Stimulated activated CD4-positive, alpha-beta T cell treated with anti-CD3 and anti-CD28 coated beads, TNF-alpha, amount 100 ng/mL, for 24 hours (primary cell): ENCODE measurements around the gene HSF4.
"Not testable (repeated sequence)": the region's sequence is repeated elsewhere in the genome, so short reads cannot be mapped to it uniquely, and the experiment has no call there.

ENCODE experiments used
- DNase-seq, 3 experiments: peaks; one replicate each; pipeline ENCODE4 v3.0.0-alpha.2; 2020; ENCODE audit warnings: low read depth in 3 of 3

The HSF4 gene

GRCh38 chr16:67164599-67165061 lies at the start of gene HSF4:
Gene HSF4 (plus strand): TSS chr16:67164745. CDS start chr16:67164812, 67 bp downstream.
- DNase-seq = no peak

GRCh38 chr16:67114793-67115192 lies 49.8 kb upstream of the HSF4 start:
- no peak for DNase-seq

GRCh38 chr16:67115639-67116038 lies 48.9 kb upstream of the HSF4 start:
- no peak for DNase-seq

- DNase-seq = no peak
Observed at GRCh38 chr16:67116388-67117311, 47.9 kb upstream of the HSF4 start.

GRCh38 chr16:67117716-67118115 lies 46.8 kb upstream of the HSF4 start:
- no peak for DNase-seq

- DNase-seq = no peak
Observed at GRCh38 chr16:67120025-67120424, 44.5 kb upstream of the HSF4 start.

GRCh38 chr16:67122799-67123198 lies 41.7 kb upstream of the HSF4 start:
- DNase-seq = not testable (repeated sequence)

- no peak for DNase-seq
Observed at GRCh38 chr16:67128417-67128816, 36.1 kb upstream of the HSF4 start.

- DNase-seq = no peak
Observed at GRCh38 chr16:67128887-67129286, 35.7 kb upstream of the HSF4 start.

- DNase-seq = no peak
Observed at GRCh38 chr16:67129422-67129821, 35.1 kb upstream of the HSF4 start.

GRCh38 chr16:67137605-67138004 lies 26.9 kb upstream of the HSF4 start:
- no peak for DNase-seq

- DNase-seq = no peak
Observed at GRCh38 chr16:67141391-67141790, 23.2 kb upstream of the HSF4 start.

- DNase-seq = no peak
Observed at GRCh38 chr16:67142342-67142741, 22.2 kb upstream of the HSF4 start.

GRCh38 chr16:67144943-67145342 lies 19.6 kb upstream of the HSF4 start:
- DNase-seq = no peak

GRCh38 chr16:67145746-67146145 lies 18.8 kb upstream of the HSF4 start:
- DNase-seq = no peak

- DNase-seq = no peak
Observed at GRCh38 chr16:67146523-67147357, 17.8 kb upstream of the HSF4 start.

GRCh38 chr16:67147437-67148140 lies 17.0 kb upstream of the HSF4 start:
- no peak for DNase-seq

- no peak for DNase-seq
Observed at GRCh38 chr16:67148221-67148620, 16.3 kb upstream of the HSF4 start.

- no peak for DNase-seq
Observed at GRCh38 chr16:67148656-67149275, 15.8 kb upstream of the HSF4 start.

GRCh38 chr16:67149276-67150046 lies 15.1 kb upstream of the HSF4 start:
- DNase-seq = no peak
